Measurements from ENCODE around the gene TEX9. TPM values are rescaled to one million over a fixed set of nuclear protein-coding genes. Genes with fewer than 3 reads are reported as not detected.

TEX9 gene
- total RNA-seq, 1 donor from 2014 or later = 2.4 TPM

DNA sequence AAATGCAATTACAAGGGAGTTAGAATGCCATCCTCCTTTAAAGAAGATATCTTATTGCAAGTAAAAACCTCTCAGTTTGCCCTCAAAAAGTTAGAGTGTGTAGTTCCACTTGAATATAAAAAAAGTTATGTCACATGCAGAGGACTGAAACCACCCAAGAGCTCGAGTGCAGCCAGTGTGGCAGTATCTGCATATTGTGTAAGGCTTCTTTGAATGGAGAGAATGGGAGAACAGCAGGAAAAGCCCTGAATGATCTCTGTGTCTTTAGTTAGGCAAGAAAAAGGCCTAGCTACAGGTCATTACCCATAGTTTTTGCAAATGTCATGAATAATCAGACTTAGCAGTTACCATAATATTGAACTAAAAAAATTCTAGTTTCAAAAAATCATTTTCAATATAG lies 13.9 kb upstream of the TEX9 start:
- Mint-ChIP-seq H3K27ac (ENCODE audit: unreplicated experiment) (no peak overlapping the region), H3K36me3 (ENCODE audit: low read depth) (no peaks in the 10 kb centered on the region), H3K4me3 (ENCODE audit: unreplicated experiment) (no peak overlapping the region), H3K9me3 (ENCODE audit: low read depth) (peaks cover 2% of the 10 kb centered on the region), H3K4me1 (ENCODE audit: low read depth) (peaks cover 5% of the 10 kb centered on the region), H3K27me3 (ENCODE audit: low read depth) (no peaks in the 10 kb centered on the region)
- DNase-seq (ENCODE audit: low spot score) = no peak
- TF ChIP-seq, protein P1, sequence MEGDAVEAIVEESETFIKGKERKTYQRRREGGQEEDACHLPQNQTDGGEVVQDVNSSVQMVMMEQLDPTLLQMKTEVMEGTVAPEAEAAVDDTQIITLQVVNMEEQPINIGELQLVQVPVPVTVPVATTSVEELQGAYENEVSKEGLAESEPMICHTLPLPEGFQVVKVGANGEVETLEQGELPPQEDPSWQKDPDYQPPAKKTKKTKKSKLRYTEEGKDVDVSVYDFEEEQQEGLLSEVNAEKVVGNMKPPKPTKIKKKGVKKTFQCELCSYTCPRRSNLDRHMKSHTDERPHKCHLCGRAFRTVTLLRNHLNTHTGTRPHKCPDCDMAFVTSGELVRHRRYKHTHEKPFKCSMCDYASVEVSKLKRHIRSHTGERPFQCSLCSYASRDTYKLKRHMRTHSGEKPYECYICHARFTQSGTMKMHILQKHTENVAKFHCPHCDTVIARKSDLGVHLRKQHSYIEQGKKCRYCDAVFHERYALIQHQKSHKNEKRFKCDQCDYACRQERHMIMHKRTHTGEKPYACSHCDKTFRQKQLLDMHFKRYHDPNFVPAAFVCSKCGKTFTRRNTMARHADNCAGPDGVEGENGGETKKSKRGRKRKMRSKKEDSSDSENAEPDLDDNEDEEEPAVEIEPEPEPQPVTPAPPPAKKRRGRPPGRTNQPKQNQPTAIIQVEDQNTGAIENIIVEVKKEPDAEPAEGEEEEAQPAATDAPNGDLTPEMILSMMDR (IDR thresholded peaks at IDR 0.05) = no peak

- Mint-ChIP-seq H3K4me3 (ENCODE audit: unreplicated experiment) (no peak overlapping the region), H3K9me3 (ENCODE audit: low read depth) (no peaks in the 10 kb centered on the region), H3K27me3 (ENCODE audit: low read depth) (no peaks in the 10 kb centered on the region), H3K4me1 (ENCODE audit: low read depth) (peaks cover 9% of the 10 kb centered on the region), H3K36me3 (ENCODE audit: low read depth) (no peaks in the 10 kb centered on the region), H3K27ac (ENCODE audit: unreplicated experiment) (no peak overlapping the region)
- DNase-seq (ENCODE audit: low spot score) = no peak
- TF ChIP-seq, protein P1 (IDR thresholded peaks at IDR 0.05) = no peak
Observed at GRCh38 chr15:56351957-56352506, 13.2 kb upstream of the TEX9 start.

GRCh38 chr15:56353119-56353518 lies 12.1 kb upstream of the TEX9 start:
- no peak for DNase-seq (ENCODE audit: low spot score)
- no peak overlapping the region for H3K4me3 Mint-ChIP-seq (ENCODE audit: unreplicated experiment)
- H3K27ac Mint-ChIP-seq (ENCODE audit: unreplicated experiment) = no peak overlapping the region
- TF ChIP-seq, protein P1 (IDR thresholded peaks at IDR 0.05) = no peak
- H3K9me3 Mint-ChIP-seq (ENCODE audit: low read depth) = no peaks in the 10 kb centered on the region
- H3K27me3 Mint-ChIP-seq (ENCODE audit: low read depth) = peaks cover 2% of the 10 kb centered on the region
- no peaks in the 10 kb centered on the region for H3K36me3 Mint-ChIP-seq (ENCODE audit: low read depth)
- peaks cover 9% of the 10 kb centered on the region for H3K4me1 Mint-ChIP-seq (ENCODE audit: low read depth)

DNA sequence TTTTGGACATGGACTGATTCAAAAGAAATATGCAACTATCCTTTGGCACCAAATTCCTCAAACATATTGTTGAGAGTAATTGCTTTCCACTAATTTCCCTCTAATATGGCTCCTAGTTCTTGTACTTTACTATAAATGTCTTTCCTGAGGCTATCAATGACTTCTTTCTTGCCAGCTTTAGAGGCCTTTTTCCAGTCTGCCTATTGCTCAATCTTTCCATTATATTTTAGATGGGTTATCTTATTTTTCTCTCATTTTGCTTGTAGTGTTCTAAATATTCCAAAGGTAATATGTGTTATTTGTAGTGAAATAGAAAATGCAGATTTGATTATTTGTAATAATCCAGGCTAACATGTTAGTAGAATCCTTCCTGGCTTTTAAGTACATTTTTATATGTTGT lies 11.5 kb upstream of the TEX9 start:
- Mint-ChIP-seq H3K4me1 (ENCODE audit: low read depth) (peaks cover 9% of the 10 kb centered on the region), H3K9me3 (ENCODE audit: low read depth) (no peaks in the 10 kb centered on the region), H3K4me3 (ENCODE audit: unreplicated experiment) (no peak overlapping the region), H3K27me3 (ENCODE audit: low read depth) (peaks cover 3% of the 10 kb centered on the region), H3K36me3 (ENCODE audit: low read depth) (no peaks in the 10 kb centered on the region), H3K27ac (ENCODE audit: unreplicated experiment) (no peak overlapping the region)
- TF ChIP-seq, protein P1 (IDR thresholded peaks at IDR 0.05) = no peak
- DNase-seq (ENCODE audit: low spot score) = no peak

- DNase-seq (ENCODE audit: low spot score) = no peak
- no peaks in the 10 kb centered on the region for H3K9me3 Mint-ChIP-seq (ENCODE audit: low read depth)
- peaks cover 9% of the 10 kb centered on the region for H3K4me1 Mint-ChIP-seq (ENCODE audit: low read depth)
- peaks cover 1% of the 10 kb centered on the region for H3K36me3 Mint-ChIP-seq (ENCODE audit: low read depth)
- no peak overlapping the region for H3K27ac Mint-ChIP-seq (ENCODE audit: unreplicated experiment)
- no peak overlapping the region for H3K4me3 Mint-ChIP-seq (ENCODE audit: unreplicated experiment)
- peaks cover 16% of the 10 kb centered on the region for H3K27me3 Mint-ChIP-seq (ENCODE audit: low read depth)
- TF ChIP-seq, protein P1 (IDR thresholded peaks at IDR 0.05) = no peak
Observed at GRCh38 chr15:56356616-56357015, 8.6 kb upstream of the TEX9 start.
